Activated CD4-positive, alpha-beta T cell treated with anti-CD3 and anti-CD28 coated beads, Interleukin-2, amount 10 ng/mL, durations not matched to agents 24 days and 14 days (primary cell): ENCODE measurements around the gene LINC01488. TPM values are rescaled to one million over a fixed set of nuclear protein-coding genes. Genes with fewer than 3 reads are reported as not detected.

ENCODE experiments used
- DNase-seq: peaks from one replicate; pipeline ENCODE4 v3.0.0; 2022
- H3K27ac Mint-ChIP-seq: one replicate; pipeline ENCODE4 v1.8.0; 2022; ENCODE audit warnings: mild to moderate bottlenecking, mixed read lengths
- H3K27me3 Mint-ChIP-seq: one replicate; pipeline ENCODE4 v1.8.0; 2022; ENCODE audit warnings: mixed read lengths
- H3K36me3 Mint-ChIP-seq: one replicate; pipeline ENCODE4 v1.8.0; 2022; ENCODE audit warnings: low read depth, mild to moderate bottlenecking, mixed read lengths
- H3K4me1 Mint-ChIP-seq: one replicate; pipeline ENCODE4 v1.8.0; 2021; ENCODE audit warnings: mixed read lengths
- H3K4me3 Mint-ChIP-seq: one replicate; pipeline ENCODE4 v1.8.0; 2022; ENCODE audit warnings: mild to moderate bottlenecking, moderate library complexity, mixed read lengths
- H3K9me3 Mint-ChIP-seq: one replicate; pipeline ENCODE4 v1.8.0; 2021; ENCODE audit warnings: mixed read lengths
- intact Hi-C: fragments of 100-400 bp; cut with micrococcal nuclease; formaldehyde crosslinking; loops from one replicate; pipeline ENCODE4 v1.15.1; 2023
- total RNA-seq: library from RNA; stranded (reverse); gene quantifications from 2 replicates; pipeline ENCODE4 v1.2.3, GENCODE V29; 2022

Gene LINC01488
- total RNA-seq, 1 donor from 2014 or later = not detected

DNA sequence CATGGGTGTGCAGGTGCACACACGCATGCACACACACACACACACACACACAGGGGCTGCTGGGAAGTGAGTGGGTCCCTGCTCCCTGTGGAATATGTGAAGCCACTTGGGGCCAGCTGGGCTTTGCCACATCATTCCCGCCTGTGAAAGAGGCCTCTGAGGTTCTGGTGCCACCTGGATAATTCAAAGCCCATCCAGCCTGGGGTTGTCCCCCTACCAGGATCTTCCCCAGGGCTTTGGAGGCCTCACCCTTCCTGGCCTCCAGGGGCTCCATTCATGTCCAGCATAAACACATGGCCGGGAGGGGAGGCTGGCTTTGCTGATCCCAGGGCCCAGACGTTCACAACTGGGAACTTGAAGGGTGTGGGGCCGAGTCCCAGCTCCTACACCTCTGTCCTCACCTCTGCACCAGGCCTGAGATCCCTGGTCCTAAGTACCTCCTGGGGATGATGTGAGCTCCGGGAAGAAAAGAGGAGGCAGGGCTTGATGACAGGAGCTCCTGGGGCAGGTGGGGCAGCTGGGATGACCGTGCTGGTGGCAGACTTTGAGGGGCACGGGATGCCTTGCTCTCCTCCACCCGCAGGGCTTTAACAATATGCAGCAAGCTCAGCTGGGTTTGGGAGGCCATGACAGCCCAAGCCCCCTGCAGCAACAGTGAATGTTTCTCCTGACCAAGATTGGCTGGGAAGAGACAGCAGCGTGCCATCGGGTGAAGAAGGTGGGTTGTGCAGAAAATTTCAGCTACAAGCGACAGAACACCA, 14.2 kb downstream of the LINC01488 start:
- no peaks in the 10 kb centered on the region for H3K27me3 Mint-ChIP-seq
- no peaks in the 10 kb centered on the region for H3K9me3 Mint-ChIP-seq
- H3K27ac Mint-ChIP-seq = no peak overlapping the region
- H3K4me3 Mint-ChIP-seq = no peak overlapping the region
- DNase-seq = no peak
- no peaks in the 10 kb centered on the region for H3K4me1 Mint-ChIP-seq
- no peaks in the 10 kb centered on the region for H3K36me3 Mint-ChIP-seq
- intact Hi-C loops = no loop called here

DNA sequence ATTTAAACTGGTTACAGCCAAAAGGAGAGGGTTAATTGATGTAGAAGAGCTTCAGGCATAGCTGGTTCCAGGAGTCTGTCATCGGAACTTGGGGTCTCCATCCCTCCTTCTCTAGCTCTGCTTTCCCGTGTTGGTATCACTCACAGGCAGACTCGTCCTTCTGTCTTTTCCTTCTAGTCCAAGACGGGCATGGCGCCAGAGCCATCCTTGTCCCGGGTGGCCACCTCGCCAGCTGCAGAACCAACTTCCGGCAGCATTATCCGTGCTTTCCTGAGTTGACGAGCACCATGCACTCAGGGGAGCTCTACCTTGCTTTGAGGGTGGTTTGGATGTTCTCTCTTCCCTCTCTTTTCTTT, 14.7 kb downstream of the LINC01488 start:
- Mint-ChIP-seq H3K27ac (no peak overlapping the region), H3K4me1 (no peaks in the 10 kb centered on the region), H3K36me3 (no peaks in the 10 kb centered on the region), H3K4me3 (no peak overlapping the region), H3K9me3 (no peaks in the 10 kb centered on the region), H3K27me3 (no peaks in the 10 kb centered on the region)
- intact Hi-C loops = no loop called here
- DNase-seq = no peak

DNA sequence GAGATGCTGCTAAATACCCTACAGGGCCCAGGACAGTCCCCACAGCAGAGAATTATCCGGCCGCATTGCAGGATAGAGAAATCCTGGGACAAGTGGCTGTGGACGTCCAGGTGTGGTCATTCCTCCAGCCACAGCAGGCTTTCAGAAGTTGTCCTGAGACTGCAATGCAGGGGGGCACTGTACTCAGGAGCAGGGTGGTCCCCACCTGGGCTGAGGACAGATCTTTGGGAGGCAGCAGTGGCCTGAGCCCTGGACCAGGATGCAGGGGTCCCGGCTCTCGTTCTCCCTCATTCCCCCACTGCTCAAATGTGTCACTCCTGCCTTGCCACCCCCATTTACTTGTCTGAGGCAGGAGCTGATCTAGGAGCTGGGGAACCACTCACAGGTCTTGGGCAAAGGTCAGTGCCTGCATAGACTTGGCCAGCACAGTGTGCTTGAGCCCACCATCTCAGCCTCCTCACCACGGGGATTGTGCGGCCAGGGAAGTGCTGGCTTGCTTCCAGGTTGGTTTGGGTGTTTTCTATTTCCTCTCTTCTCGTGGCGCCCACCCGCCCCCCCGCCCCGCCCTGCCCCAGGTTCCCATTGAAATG, 15.3 kb downstream of the LINC01488 start:
- H3K36me3 Mint-ChIP-seq = no peaks in the 10 kb centered on the region
- no peaks in the 10 kb centered on the region for H3K9me3 Mint-ChIP-seq
- H3K4me1 Mint-ChIP-seq = no peaks in the 10 kb centered on the region
- no peak overlapping the region for H3K4me3 Mint-ChIP-seq
- H3K27ac Mint-ChIP-seq = no peak overlapping the region
- intact Hi-C loops = no loop called here
- no peaks in the 10 kb centered on the region for H3K27me3 Mint-ChIP-seq
- no peak for DNase-seq

DNA sequence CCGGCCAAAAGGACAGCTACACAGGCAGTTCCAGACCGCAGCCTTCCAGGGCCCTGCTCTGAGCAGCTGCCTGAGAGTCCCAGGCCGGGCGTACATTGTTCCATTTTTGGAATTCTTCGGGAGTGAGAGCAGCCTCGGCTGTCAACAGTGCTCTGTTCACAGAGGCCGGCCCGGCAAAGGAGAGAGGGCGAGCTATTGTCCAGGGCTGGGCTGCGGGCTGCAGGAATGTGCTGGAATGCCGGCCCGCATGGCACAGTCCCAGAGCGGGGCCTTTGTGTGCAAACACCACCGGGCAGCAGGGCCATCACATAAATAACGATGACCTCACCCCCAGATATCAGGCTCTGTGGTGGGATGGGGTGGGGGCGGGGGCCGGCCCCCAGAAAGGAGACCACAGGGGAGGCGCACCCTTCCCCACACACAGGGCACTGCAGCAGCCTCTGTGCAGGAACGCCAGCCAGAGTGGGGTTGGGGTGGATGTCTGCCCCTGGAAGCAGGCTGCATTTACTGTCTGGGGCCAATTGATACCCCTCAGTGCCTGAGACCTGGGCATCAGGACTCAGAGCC, 15.8 kb downstream of the LINC01488 start:
- Mint-ChIP-seq H3K4me1 (no peaks in the 10 kb centered on the region), H3K36me3 (no peaks in the 10 kb centered on the region), H3K27me3 (no peaks in the 10 kb centered on the region), H3K4me3 (no peak overlapping the region), H3K9me3 (no peaks in the 10 kb centered on the region), H3K27ac (no peak overlapping the region)
- DNase-seq = no peak
- intact Hi-C loops = no loop called here

DNA sequence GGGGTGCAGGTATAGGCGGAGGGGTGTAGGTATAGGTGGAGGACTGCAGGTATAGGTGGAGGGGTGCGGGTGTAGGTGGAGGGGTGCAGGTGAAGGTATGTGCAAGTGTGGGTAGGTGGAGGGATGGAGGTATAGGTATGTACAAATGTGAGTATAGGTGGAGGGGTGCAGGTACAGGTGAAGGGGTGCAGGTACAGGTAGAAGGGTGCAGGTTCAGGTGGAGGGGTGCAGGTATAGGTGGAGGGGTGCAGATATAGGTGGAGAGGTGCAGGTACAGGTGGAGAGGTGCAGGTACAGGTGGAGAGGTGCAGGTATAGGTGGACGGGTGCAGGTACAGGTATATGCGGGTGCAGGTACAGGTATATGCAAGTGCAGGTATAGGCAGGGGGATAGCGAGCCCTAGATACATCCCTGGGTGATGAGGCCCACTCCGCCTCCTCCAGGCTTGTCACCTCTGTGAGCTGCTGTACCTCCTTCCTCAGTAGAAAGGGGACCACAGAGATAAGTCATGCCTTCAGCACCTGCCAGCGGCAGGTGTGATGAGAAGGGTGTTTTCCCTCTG, 17.2 kb downstream of the LINC01488 start:
- no peak for DNase-seq
- H3K4me3 Mint-ChIP-seq = no peak overlapping the region
- intact Hi-C loops = no loop called here
- H3K36me3 Mint-ChIP-seq = no peaks in the 10 kb centered on the region
- peaks cover 5% of the 10 kb centered on the region for H3K4me1 Mint-ChIP-seq
- H3K9me3 Mint-ChIP-seq = no peaks in the 10 kb centered on the region
- no peak overlapping the region for H3K27ac Mint-ChIP-seq
- no peaks in the 10 kb centered on the region for H3K27me3 Mint-ChIP-seq

DNA sequence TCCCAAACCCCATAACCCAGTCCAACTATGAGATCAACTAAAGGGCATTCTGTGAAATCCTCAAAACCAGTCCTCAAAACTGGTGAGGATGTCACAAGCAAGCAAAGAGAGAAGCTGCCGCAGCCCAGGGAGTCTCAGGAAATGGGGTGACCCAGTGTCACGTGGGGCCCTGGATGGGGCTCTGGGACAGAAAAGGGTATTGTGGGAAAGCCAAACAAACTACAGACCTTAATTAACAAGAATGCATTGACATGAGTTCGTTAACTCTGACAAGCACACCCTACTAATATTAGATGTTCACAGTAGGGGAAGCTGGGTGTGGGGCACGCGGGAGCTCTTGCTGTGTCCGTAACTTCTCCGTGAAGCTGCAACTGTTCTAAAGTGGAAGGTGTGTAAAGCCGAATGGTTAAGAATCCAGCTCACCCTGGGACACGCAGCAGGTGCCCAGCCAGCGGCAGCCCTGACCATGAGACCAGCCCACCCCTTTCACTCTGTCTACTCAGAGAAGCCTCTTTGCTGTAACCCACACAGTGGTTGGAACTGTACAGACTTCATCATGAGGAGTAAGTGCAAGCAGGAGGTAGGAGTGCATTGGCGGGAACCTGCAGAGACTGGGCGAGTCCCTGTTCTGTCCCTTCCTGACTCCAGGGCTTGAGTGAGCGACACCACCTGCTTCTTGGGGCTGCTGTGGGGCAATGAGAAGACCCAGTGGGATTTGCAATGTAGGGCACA, 17.9 kb downstream of the LINC01488 start:
- Mint-ChIP-seq H3K4me1 (peaks cover 5% of the 10 kb centered on the region), H3K9me3 (no peaks in the 10 kb centered on the region), H3K36me3 (no peaks in the 10 kb centered on the region), H3K27ac (no peak overlapping the region), H3K27me3 (no peaks in the 10 kb centered on the region), H3K4me3 (no peak overlapping the region)
- intact Hi-C loops = no loop called here
- DNase-seq = no peak

DNA sequence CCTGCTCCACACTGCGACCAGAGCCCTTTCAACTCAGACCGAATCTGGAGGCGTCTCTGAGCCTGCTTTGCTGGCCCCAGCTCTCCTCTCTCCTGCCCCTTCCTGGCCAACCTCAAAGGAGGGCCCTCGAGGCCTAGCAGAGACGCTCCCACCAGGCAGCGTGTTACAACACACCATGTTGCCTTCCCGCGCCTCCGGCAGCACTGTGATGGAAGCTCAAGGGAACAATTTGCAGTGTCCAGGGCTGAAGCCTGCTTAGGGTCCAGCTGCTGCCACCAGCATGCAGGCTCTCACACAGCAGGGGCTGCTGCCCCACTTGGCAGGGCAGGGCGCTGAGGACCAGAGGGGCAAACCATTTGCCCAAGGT, 18.4 kb downstream of the LINC01488 start:
- peaks cover 5% of the 10 kb centered on the region for H3K4me1 Mint-ChIP-seq
- no peaks in the 10 kb centered on the region for H3K9me3 Mint-ChIP-seq
- no peak for DNase-seq
- intact Hi-C loops = no loop called here
- H3K36me3 Mint-ChIP-seq = no peaks in the 10 kb centered on the region
- no peak overlapping the region for H3K27ac Mint-ChIP-seq
- no peaks in the 10 kb centered on the region for H3K27me3 Mint-ChIP-seq
- H3K4me3 Mint-ChIP-seq = no peak overlapping the region

DNA sequence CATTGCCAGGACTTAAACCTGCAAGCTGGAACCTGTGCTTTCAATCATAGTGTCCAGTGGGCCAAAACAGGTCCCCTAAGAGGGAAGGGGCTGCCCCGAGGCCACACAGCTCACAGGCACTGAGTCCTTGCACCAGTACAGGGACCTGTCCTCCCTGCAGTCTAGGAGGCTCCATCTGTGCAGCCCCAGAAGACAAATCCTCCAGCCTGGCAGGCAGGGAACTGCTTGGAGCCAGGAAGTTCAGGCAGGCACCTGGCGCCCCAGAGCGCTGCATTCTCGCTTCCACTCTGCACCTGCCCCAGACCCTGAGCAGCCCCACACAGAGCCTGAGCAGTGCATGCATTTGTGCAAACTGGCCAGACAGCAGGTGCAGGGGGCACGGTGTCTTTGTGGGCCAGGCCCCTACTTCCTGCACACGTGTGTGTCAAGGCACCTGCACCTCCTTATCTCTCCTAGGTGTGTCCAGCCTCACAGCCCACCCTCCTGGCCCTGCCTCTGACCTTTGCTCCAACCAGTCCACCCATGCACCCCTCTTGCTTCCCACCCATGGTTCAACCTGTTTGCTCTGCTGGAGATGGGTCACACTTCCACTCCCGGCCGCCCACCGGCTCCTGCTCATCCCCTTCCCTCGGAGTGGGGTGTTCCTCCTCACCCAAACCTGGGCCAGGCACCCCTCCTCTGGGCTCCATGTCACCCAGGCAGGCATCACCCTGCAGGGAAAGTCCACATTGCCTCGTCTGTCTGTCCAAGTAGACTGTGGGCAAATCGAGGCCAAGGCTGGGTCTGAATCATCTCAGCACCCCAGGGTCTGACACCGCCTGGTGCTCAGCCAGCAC, 19.0 kb downstream of the LINC01488 start:
- Mint-ChIP-seq H3K27ac (no peak overlapping the region), H3K9me3 (no peaks in the 10 kb centered on the region), H3K27me3 (no peaks in the 10 kb centered on the region), H3K4me3 (no peak overlapping the region), H3K36me3 (no peaks in the 10 kb centered on the region), H3K4me1 (peaks cover 5% of the 10 kb centered on the region)
- DNase-seq = no peak
- intact Hi-C loops = no loop called here

DNA sequence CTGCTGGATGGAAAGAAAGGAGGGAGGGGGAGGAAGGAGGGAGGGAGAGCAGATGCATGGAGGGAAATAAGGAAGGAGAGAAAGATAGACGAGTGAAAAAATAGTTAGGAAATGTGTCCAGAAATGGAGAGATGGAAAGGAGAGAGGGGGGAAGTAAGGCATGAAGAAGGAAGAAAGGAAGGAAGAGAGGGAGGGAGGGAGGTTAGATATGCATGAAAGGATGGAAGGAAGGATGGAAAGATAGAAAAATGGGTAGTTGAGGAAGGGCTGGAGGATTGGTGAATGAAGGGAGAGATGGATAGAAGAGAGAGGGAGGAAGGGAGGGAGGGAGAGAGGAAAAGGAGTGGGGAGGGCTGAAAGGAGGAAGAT, 19.6 kb downstream of the LINC01488 start:
- Mint-ChIP-seq H3K27me3 (no peaks in the 10 kb centered on the region), H3K4me1 (peaks cover 5% of the 10 kb centered on the region), H3K36me3 (no peaks in the 10 kb centered on the region), H3K4me3 (no peak overlapping the region), H3K9me3 (no peaks in the 10 kb centered on the region), H3K27ac (no peak overlapping the region)
- intact Hi-C loops = no loop called here
- no peak for DNase-seq

DNA sequence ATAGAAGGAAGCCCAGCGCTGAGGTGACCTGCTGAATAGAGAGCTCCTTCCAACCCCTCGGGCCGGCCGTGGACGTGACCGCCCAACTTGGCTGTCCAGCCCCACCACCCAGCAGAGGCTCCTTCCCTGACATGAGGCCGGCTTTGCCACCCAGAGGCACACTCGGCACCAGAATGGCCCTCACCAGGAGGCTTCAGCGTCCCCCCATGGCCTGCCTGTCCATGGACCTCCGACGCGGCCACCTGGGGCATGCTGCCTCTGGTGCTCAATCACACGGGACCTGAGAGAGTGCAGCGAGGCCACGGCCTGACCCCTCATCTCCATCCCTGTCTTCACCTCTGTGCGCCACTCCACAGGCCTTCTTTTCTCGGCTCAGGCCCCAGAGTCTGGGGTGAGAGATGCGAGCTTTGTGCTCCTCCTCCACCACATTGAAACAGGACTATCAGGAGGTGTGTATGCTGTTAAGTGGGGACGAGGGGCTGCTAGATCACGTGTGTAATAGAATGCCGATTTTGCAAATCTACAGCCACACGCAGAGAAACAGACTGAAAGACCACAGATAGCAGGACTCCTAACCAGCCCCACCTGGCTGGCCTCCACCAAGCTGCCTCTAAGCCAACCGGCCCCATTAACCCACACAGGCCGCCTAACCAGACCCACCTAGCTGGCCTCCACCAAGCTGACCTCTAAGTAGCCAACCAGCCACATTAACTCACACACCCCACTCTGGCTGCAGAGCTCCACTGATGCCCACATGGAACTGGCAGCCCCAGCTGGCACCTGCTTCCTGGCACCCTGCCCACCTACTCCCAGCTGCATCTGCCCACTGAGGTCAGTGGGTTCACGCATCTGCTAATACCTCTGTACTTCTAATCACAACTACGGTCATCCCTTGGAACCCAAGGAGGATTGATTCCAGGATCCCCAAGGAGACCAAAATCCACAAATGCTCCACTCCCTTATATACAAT, 20.7 kb downstream of the LINC01488 start:
- intact Hi-C loops = no loop called here
- no peaks in the 10 kb centered on the region for H3K36me3 Mint-ChIP-seq
- H3K9me3 Mint-ChIP-seq = no peaks in the 10 kb centered on the region
- H3K27me3 Mint-ChIP-seq = no peaks in the 10 kb centered on the region
- no peak overlapping the region for H3K27ac Mint-ChIP-seq
- peaks cover 5% of the 10 kb centered on the region for H3K4me1 Mint-ChIP-seq
- no peak overlapping the region for H3K4me3 Mint-ChIP-seq
- no peak for DNase-seq

DNA sequence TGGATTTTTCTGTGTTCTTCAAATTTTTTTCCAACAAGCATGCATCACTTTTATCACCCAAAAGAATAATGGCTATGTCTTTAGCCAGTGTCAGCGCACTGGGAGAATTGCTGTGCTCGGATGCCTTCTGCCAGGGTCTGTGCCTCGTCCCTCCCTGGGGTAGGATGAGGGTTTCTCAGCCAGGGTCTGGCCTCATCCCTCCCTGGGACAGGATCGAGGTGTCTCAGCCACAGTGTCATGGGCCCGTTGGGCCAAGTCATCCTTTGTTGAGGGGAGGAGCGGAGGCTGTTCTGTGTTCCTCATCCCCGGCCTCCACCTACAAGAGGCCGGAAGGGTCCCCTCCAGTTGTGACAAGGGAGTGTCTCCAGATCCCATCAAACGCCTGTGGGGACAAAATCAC, 22.7 kb downstream of the LINC01488 start:
- intact Hi-C loops = no loop called here
- no peaks in the 10 kb centered on the region for H3K9me3 Mint-ChIP-seq
- peaks cover 9% of the 10 kb centered on the region for H3K4me1 Mint-ChIP-seq
- no peak overlapping the region for H3K4me3 Mint-ChIP-seq
- no peak for DNase-seq
- H3K27ac Mint-ChIP-seq = no peak overlapping the region
- peaks cover 3% of the 10 kb centered on the region for H3K27me3 Mint-ChIP-seq
- no peaks in the 10 kb centered on the region for H3K36me3 Mint-ChIP-seq

DNA sequence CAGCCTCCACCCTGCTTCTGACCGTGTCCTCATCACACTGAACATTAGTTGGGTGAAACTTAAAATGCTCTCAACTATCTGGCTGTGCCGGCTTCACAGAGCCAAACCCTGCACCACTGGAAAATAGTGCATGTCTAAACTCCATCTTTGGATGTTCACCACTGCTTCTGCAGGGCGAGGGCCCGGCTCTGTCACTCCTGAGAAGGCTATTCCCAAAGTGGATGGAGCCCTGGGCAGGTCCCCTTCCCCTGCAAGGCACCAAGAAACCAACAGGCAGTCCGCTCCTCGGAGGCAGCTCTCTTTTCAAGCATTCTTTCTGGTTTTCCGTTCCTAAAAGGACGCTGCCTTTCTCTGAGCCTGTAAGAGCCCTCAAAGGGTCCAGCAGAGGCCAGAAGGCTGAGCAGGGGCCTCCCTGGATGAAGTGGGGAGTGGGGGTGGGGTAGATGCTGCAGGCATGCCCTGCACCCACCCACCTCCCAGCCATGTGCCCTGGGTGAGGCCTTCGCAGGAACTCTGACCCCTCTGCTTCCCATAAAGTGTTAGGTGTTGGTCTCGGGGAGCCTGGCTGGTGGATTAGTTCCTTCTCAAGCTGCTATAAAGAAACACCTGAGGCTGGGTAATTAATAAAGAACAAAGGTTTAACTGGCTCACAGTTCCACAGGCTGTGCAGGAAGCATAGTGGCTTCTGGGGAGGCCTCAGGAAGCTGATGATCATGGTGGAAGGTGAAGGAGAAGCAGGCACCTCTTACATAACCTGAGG, 23.3 kb downstream of the LINC01488 start:
- Mint-ChIP-seq H3K4me3 (no peak overlapping the region), H3K27ac (no peak overlapping the region), H3K9me3 (no peaks in the 10 kb centered on the region), H3K4me1 (peaks cover 12% of the 10 kb centered on the region), H3K36me3 (no peaks in the 10 kb centered on the region), H3K27me3 (peaks cover 3% of the 10 kb centered on the region)
- intact Hi-C loops = no loop called here
- no peak for DNase-seq
